Kidney (tissue), 14 donors: ENCODE results near the gene CTNND2. TPM values are rescaled to one million over a fixed set of nuclear protein-coding genes. Genes with fewer than 3 reads are reported as not detected.

Experiments
- DNase-seq, 5 donors: peaks; one replicate each; pipeline ENCODE4 v3.0.0-alpha.2; 2013 to 2020
- FAIRE-seq: peaks from 2 replicates; lab custom pipeline; 2012; peaks lifted over from hg19 to GRCh38; lab: Jason Lieb, UNC
- H3K27ac ChIP-seq, 2 donors: one replicate each; pipeline ENCODE4 v1.7.0; 2013; ENCODE audit warnings: low read depth in 2 of 2, low read length in 2 of 2, inconsistent platforms in 1 of 2
- H3K27me3 ChIP-seq: one replicate; pipeline ENCODE4 v1.7.1; 2013; ENCODE audit warnings: low read length, inconsistent platforms; ENCODE audit not compliant: control insufficient read depth, insufficient read depth
- H3K36me3 ChIP-seq, 3 donors: one replicate each; pipeline versions ENCODE4 v1.7.0 to v1.7.1; 2013; ENCODE audit warnings: low read length in 3 of 3, control low read depth in 1 of 3, inconsistent platforms in 1 of 3; ENCODE audit not compliant: insufficient read depth in 3 of 3, control insufficient read depth in 2 of 3
- H3K4me1 ChIP-seq, 3 donors: one replicate each; pipeline versions ENCODE4 v1.7.0 to v1.7.1; 2013; ENCODE audit warnings: low read length in 3 of 3, inconsistent platforms in 1 of 3, low read depth in 1 of 3; ENCODE audit not compliant: control insufficient read depth in 2 of 3, insufficient read depth in 2 of 3
- H3K4me3 ChIP-seq, 3 donors: one replicate each; pipeline versions ENCODE4 v1.7.0 to v1.8.1; 2013; ENCODE audit warnings: low read length in 3 of 3, control low read depth in 1 of 3, inconsistent platforms in 1 of 3
- H3K9ac ChIP-seq, 3 donors: one replicate each; pipeline versions ENCODE4 v1.7.0 to v1.7.1; 2013; ENCODE audit warnings: low read length in 3 of 3, control low read depth in 1 of 3, inconsistent platforms in 1 of 3
- H3K9me3 ChIP-seq, 3 donors: one replicate each; pipeline versions ENCODE4 v1.7.0 to v1.7.1; 2013; ENCODE audit warnings: low read length in 3 of 3, control low read depth in 1 of 3, inconsistent platforms in 1 of 3; ENCODE audit not compliant: control insufficient read depth in 2 of 3, insufficient read depth in 1 of 3
- intact Hi-C: fragments of 100-400 bp; cut with DNase I; formaldehyde crosslinking; loops from one replicate; pipeline ENCODE4 v1.11.1; 2022
- polyA plus RNA-seq: library from polyadenylated mRNA; stranded (reverse); fragments of 350-450 nt; fragmentation: Illumina TruSeq; extraction: RNeasy Lipid Tissue Mini Kit (QIAGEN cat#74804); gene quantifications from one replicate; pipeline ENCODE4 v1.2.3, GENCODE V29; 2014; ENCODE audit warnings: low read depth, low replicate concordance; ENCODE audit not compliant: insufficient read depth
- total RNA-seq: library from RNA; stranded (reverse); fragmentation: NEBNext Ultra II Directional; extraction: Animal tissue kit (Norgen Biotek cat#: 25700); gene quantifications from one replicate; pipeline ENCODE4 v1.2.1, GENCODE V29; 2021
- TF ChIP-seq, protein P1 (sequence below): IDR thresholded peaks from 3 replicates; pipeline ENCODE4 v1.5.1; 2012; ENCODE audit warnings: mild to moderate bottlenecking, moderate library complexity, borderline replicate concordance; ENCODE audit not compliant: insufficient read depth; ENCODE audit errors: extremely low read depth
- donor health status: control.
- donor health status: control.
- donor health status: control.
- donor health status: control.
- donor health status: control.
- donor health status: DM: yes; HTN: yes; CAD: no.
- donor health status: Normal renal cell carcinoma (clear cell type).

The CTNND2 gene
- total and polyA plus RNA-seq, 2 donors from 2014 or later: 0.15 to 0.79 TPM

DNA sequence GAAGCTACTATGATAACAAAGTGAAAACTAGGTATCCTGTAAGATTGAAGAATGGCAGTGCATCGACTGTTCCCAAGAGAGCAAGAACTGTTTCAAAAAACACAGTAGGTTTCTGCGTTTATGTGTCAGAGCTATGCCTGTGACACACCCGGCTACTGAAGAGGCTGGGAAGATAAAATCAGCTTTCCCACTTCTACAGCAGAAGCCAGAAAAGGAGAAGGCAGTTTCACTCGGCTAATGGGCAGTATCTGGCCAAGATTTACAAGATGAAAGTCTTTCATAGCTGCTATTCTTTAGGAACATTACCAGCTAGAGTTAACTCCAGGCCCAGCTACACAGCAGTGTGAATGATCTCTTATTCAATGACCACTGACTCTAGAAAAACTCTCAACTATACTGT is 195.2 kb downstream of the CTNND2 start:
- intact Hi-C loops: no loop called here
- TF ChIP-seq, protein P1, sequence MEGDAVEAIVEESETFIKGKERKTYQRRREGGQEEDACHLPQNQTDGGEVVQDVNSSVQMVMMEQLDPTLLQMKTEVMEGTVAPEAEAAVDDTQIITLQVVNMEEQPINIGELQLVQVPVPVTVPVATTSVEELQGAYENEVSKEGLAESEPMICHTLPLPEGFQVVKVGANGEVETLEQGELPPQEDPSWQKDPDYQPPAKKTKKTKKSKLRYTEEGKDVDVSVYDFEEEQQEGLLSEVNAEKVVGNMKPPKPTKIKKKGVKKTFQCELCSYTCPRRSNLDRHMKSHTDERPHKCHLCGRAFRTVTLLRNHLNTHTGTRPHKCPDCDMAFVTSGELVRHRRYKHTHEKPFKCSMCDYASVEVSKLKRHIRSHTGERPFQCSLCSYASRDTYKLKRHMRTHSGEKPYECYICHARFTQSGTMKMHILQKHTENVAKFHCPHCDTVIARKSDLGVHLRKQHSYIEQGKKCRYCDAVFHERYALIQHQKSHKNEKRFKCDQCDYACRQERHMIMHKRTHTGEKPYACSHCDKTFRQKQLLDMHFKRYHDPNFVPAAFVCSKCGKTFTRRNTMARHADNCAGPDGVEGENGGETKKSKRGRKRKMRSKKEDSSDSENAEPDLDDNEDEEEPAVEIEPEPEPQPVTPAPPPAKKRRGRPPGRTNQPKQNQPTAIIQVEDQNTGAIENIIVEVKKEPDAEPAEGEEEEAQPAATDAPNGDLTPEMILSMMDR: no peak
- Histone ChIP-seq H3K27ac (no peak overlapping the region), H3K27me3 (no peaks in the 10 kb centered on the region), H3K4me3 (no peak overlapping the region), H3K9ac (no peak overlapping the region), H3K4me1 (no peaks in the 10 kb centered on the region), H3K36me3 (no peaks in the 10 kb centered on the region), H3K9me3 (no peaks in the 10 kb centered on the region)
- no peak for DNase-seq
- no peak for FAIRE-seq

DNA sequence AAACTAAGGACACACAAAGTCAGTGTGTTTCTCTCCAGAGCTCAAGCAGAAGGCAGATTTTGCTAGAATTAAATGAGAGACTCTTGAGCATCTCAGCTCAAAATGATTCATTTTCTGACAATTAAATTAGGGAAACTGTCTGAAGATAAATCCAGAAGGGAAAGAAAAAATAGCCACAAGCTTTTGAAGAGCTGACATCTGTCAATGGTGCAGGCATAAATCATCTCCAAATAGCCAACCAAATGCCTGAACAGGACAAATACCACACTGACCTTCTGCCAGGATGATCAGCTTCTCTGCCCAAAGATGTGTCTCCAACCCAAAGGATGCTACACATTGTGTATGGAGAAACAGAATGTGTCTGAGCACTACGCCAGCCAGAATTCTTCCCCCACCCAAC is 199.3 kb downstream of the CTNND2 start:
- no peak overlapping the region for H3K4me3 ChIP-seq
- TF ChIP-seq, protein P1: no peak

DNA sequence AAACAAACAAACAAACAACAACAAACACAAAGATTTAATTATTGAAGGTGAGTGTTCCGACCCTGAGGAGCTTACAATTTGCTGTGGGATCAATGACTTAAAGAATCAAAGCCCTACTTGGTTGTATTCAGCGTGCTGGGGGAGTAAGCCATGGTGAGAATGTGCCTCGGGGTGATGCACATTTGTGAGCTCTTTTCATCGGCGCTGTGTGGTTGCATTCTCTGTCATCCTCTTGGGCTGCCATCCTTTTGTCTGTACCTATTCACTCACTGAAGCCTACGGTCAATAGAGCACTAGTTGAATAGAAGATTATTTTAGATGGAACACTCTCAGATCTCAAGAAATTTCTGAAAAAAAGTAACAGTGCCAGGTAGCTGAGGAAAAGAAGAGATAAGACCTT is 203.9 kb downstream of the CTNND2 start:
- no peaks in the 10 kb centered on the region for H3K4me1 ChIP-seq
- no peaks in the 10 kb centered on the region for H3K27me3 ChIP-seq
- no peak overlapping the region for H3K4me3 ChIP-seq
- no peak overlapping the region for H3K27ac ChIP-seq
- FAIRE-seq (no peak), DNase-seq (no peak)
- no peak overlapping the region for H3K9ac ChIP-seq
- no peaks in the 10 kb centered on the region for H3K9me3 ChIP-seq
- intact Hi-C loops: no loop called here
- TF ChIP-seq, protein P1: no peak
- no peaks in the 10 kb centered on the region for H3K36me3 ChIP-seq

More for the DNA sequence above, 199.3 kb downstream of the CTNND2 start:
- Histone ChIP-seq H3K27me3 (no peaks in the 10 kb centered on the region), H3K4me1 (no peaks in the 10 kb centered on the region), H3K9ac (no peak overlapping the region), H3K9me3 (no peaks in the 10 kb centered on the region), H3K36me3 (no peaks in the 10 kb centered on the region), H3K27ac (no peak overlapping the region)
- FAIRE-seq: no peak
- intact Hi-C loops: no loop called here
- no peak for DNase-seq

DNA sequence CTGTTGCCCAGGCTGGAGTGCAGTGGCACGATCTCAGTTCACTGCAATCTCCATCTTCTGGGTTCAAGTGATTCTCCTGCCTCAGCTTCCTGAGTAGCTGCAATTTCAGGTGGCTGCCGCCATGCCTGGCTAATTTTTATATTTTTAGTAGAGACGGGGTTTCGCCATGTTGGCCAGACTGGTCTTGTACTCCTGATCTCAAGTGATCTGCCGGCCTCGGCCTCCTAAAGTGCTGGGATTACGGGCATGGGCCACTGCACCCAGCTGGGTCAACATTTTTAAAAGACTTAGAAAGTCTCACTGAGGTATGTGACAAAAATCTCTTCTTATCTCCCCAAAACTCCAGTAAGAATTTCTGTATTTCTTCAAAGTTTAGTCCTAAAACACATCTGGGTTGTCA is 211.6 kb downstream of the CTNND2 start:
- Histone ChIP-seq H3K4me3 (no peak overlapping the region), H3K9me3 (no peaks in the 10 kb centered on the region), H3K36me3 (no peaks in the 10 kb centered on the region), H3K27me3 (no peaks in the 10 kb centered on the region), H3K27ac (no peak overlapping the region), H3K4me1 (no peaks in the 10 kb centered on the region), H3K9ac (no peak overlapping the region)
- intact Hi-C loops: no loop called here
- FAIRE-seq: no peak
- no peak for DNase-seq
- TF ChIP-seq, protein P1: no peak
